HG03135 (cell line): Measurements from ENCODE around the gene ELOVL5.

Experiments
- ATAC-seq: cut with Tn5 transposase; IDR thresholded peaks from one replicate; pipeline ENCODE4 v1.9.1; 2021; ENCODE audit warnings: mild to moderate bottlenecking, moderate library complexity; ENCODE audit not compliant: unreplicated experiment

The ELOVL5 gene

GRCh38 chr6:53244399-53244931 lies 104.3 kb downstream of the ELOVL5 start:
- no peak for ATAC-seq

GRCh38 chr6:53241938-53242337 lies 106.8 kb downstream of the ELOVL5 start:
- no peak for ATAC-seq

GRCh38 chr6:53240761-53241160 lies 108.0 kb downstream of the ELOVL5 start:
- no peak for ATAC-seq

- no peak for ATAC-seq
Observed at GRCh38 chr6:53240139-53240538, 108.6 kb downstream of the ELOVL5 start.

GRCh38 chr6:53239526-53239925 lies 109.2 kb downstream of the ELOVL5 start:
- ATAC-seq: peak; percentile 75

GRCh38 chr6:53238311-53238710 lies 110.4 kb downstream of the ELOVL5 start:
- ATAC-seq: no peak

GRCh38 chr6:53236241-53236640 lies 112.5 kb downstream of the ELOVL5 start:
- no peak for ATAC-seq

GRCh38 chr6:53235508-53235907 lies 113.2 kb downstream of the ELOVL5 start:
- ATAC-seq: no peak

GRCh38 chr6:53233309-53233708 lies 115.4 kb downstream of the ELOVL5 start:
- ATAC-seq: no peak

GRCh38 chr6:53230775-53231467 lies 117.8 kb downstream of the ELOVL5 start:
- ATAC-seq: no peak

- no peak for ATAC-seq
Observed at GRCh38 chr6:53227847-53228246, 120.9 kb downstream of the ELOVL5 start.

GRCh38 chr6:53220605-53221004 lies 128.1 kb downstream of the ELOVL5 start:
- ATAC-seq: no peak
